Measurements from ENCODE around the gene POLN. TPM values are rescaled to one million over a fixed set of nuclear protein-coding genes. Genes with fewer than 3 reads are reported as not detected.

The POLN gene
- total RNA-seq, 4 donors from 2014 or later = 0.70 to 6.6 (median 3.2) TPM

- Histone ChIP-seq H3K36me3 (peaks cover 0 to 7% (median 0%) of the 10 kb centered on the region in 3 donors), H3K4me1 (peaks cover 0 to 44% (median 15%) of the 10 kb centered on the region in 4 donors), H3K27me3 (no peaks in the 10 kb centered on the region), H3K27ac (peak overlapping the region; percentile 93 to 99 (median 96)), H3K4me3 (peak overlapping the region; percentile 72 to 91 (median 77)), H3K9me3 (no peaks in the 10 kb centered on the region)
- no peak for DNase-seq
- no peak for TF ChIP-seq CTCF (IDR thresholded peaks at IDR 0.05)
- TF ChIP-seq POLR2A (IDR thresholded peaks at IDR 0.05) = no peak
Observed at GRCh38 chr4:2262944-2263250, 21.0 kb upstream of the POLN start.

- Histone ChIP-seq H3K9me3 (no peaks in the 10 kb centered on the region), H3K4me1 (peaks cover 0 to 50% (median 16%) of the 10 kb centered on the region in 4 donors), H3K27ac (peak overlapping the region; percentile 94 to 99 (median 98)), H3K36me3 (peaks cover 0 to 12% (median 0%) of the 10 kb centered on the region in 3 donors), H3K27me3 (no peaks in the 10 kb centered on the region), H3K4me3 (peak overlapping the region; percentile 78 to 99 (median 94))
- TF ChIP-seq POLR2A (IDR thresholded peaks at IDR 0.05) = peak; percentile 79 to 86
- TF ChIP-seq CTCF (IDR thresholded peaks at IDR 0.05) = peak in 1 of 6 experiments; percentile 4
- DNase-seq = peak; percentile 99 to 100 (median 100)
Observed at GRCh38 chr4:2262145-2262943, 20.4 kb upstream of the POLN start.

- peaks cover 0 to 13% (median 0%) of the 10 kb centered on the region in 3 donors for H3K36me3 ChIP-seq
- peaks cover 0 to 55% (median 19%) of the 10 kb centered on the region in 4 donors for H3K4me1 ChIP-seq
- no peak for DNase-seq
- TF ChIP-seq CTCF (IDR thresholded peaks at IDR 0.05) = no peak
- TF ChIP-seq POLR2A (IDR thresholded peaks at IDR 0.05) = peak in 1 of 2 donors; percentile 73
- H3K27ac ChIP-seq = peak within 1 kb of the TSS; percentile 95 to 99 (median 98)
- H3K9me3 ChIP-seq = no peaks in the 10 kb centered on the region
- H3K4me3 ChIP-seq = peak within 1 kb of the TSS; percentile 78 to 99 (median 94)
- no peaks in the 10 kb centered on the region for H3K27me3 ChIP-seq
Observed at GRCh38 chr4:2261853-2262144, 19.9 kb upstream of the POLN start, which contains the start of gene MXD4. MXD4 (minus strand) TSS chr4:2262109; CDS start chr4:2261980, 129 bp downstream.

GRCh38 chr4:2261110-2261852, 19.4 kb upstream of the POLN start:
- no peak for TF ChIP-seq CTCF (IDR thresholded peaks at IDR 0.05)
- TF ChIP-seq POLR2A (IDR thresholded peaks at IDR 0.05) = no peak

GRCh38 chr4:2260344-2261109, 18.6 kb upstream of the POLN start:
- Histone ChIP-seq H3K4me3 (peak overlapping the region; percentile 76 to 99 (median 94)), H3K27ac (peak overlapping the region; percentile 94 to 99 (median 96)), H3K4me1 (peaks cover 0 to 61% (median 20%) of the 10 kb centered on the region in 4 donors), H3K27me3 (no peaks in the 10 kb centered on the region), H3K36me3 (peaks cover 0 to 21% (median 0%) of the 10 kb centered on the region in 3 donors), H3K9me3 (no peaks in the 10 kb centered on the region)
- no peak for TF ChIP-seq POLR2A (IDR thresholded peaks at IDR 0.05)
- TF ChIP-seq CTCF (IDR thresholded peaks at IDR 0.05) = no peak
- peak in 2 of 3 donors; percentile 49 to 52 for DNase-seq

More at GRCh38 chr4:2261110-2261852, 19.4 kb upstream of the POLN start:
- Histone ChIP-seq H3K27ac (peak overlapping the region; percentile 94 to 99 (median 96)), H3K4me3 (peak overlapping the region; percentile 76 to 99 (median 94)), H3K36me3 (peaks cover 0 to 18% (median 0%) of the 10 kb centered on the region in 3 donors), H3K9me3 (no peaks in the 10 kb centered on the region), H3K27me3 (no peaks in the 10 kb centered on the region), H3K4me1 (peaks cover 0 to 61% (median 21%) of the 10 kb centered on the region in 4 donors)
- peak; percentile 39 to 77 (median 77) for DNase-seq
